ENCODE measurements around the gene ELF5.

Gene ELF5

DNA sequence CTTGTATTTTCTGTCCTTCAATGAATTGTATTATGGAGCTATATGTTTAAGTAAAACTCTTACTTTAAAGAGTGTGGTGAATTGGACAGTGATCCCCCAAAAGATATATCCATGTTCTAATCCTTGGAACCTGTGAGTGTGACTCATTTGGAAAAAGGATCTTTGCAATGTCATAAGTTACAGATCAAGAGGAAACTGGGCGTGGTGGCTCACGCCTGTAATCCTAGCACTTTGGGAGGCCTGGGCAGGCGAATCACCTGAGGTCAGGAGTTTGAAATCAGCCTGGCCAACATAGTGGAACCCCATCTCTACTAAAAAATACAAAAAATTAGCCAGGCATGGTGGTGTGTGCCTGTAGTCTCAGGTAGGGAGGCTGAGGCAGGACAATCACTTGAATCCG lies 36.7 kb downstream of the ELF5 start:
- peak; percentile 33 for DNase-seq (ENCODE audit: low read depth)
- TF ChIP-seq, protein P1, sequence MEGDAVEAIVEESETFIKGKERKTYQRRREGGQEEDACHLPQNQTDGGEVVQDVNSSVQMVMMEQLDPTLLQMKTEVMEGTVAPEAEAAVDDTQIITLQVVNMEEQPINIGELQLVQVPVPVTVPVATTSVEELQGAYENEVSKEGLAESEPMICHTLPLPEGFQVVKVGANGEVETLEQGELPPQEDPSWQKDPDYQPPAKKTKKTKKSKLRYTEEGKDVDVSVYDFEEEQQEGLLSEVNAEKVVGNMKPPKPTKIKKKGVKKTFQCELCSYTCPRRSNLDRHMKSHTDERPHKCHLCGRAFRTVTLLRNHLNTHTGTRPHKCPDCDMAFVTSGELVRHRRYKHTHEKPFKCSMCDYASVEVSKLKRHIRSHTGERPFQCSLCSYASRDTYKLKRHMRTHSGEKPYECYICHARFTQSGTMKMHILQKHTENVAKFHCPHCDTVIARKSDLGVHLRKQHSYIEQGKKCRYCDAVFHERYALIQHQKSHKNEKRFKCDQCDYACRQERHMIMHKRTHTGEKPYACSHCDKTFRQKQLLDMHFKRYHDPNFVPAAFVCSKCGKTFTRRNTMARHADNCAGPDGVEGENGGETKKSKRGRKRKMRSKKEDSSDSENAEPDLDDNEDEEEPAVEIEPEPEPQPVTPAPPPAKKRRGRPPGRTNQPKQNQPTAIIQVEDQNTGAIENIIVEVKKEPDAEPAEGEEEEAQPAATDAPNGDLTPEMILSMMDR (IDR thresholded peaks at IDR 0.05; ENCODE audit: insufficient read depth, low read depth, low read length, missing control alignments), result no peak
- H3K4me3 ChIP-seq (ENCODE audit: low read length), result no peak overlapping the region

DNA sequence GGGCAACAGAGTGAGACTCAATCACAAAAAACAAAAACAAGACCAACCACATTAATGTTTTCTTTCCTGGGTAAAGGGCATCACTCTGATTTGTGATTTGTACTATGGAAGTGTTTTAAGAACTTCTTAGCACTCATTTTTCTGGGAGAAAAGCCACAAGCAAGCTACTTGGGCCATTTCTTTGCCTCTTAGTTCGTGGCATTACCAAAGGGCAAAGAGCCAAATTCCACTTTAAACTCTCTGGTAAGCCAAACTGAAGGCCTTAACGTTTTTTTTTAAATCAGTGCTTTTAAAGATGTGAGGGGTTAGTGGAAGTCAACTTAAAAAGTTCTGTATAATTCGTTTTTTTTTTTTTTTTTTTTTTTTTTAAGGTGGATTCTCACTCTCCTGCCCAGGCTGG lies 37.9 kb downstream of the ELF5 start:
- DNase-seq (ENCODE audit: low read depth), result no peak
- TF ChIP-seq, protein P1 (IDR thresholded peaks at IDR 0.05; ENCODE audit: insufficient read depth, low read depth, low read length, missing control alignments), result no peak
- H3K4me3 ChIP-seq (ENCODE audit: low read length), result no peak overlapping the region

DNA sequence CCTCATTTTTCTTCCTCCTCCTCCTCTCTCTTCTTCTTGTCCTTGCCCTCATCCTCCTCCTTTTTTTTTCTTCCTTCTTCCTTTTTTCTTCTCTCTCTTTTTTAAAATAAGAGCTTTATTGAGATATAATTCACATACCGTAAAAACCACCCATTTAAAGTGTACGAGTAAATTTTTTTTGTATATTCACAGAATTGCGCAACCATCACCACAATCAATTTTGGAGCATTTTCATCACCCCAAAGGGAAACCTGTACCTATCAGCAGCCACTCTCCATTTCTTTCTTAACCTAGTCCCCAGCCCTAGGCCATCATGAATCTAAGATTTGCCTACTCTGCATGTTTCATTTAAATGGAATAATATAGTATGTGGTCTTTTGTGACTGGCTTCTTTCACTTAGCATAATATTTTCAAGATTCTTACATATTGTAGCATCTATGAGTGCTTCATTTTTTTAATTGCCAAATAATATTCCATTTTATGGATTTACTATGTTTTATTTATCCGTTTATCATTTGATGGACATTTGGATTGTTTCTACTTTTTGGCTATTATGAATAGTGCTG lies 39.9 kb downstream of the ELF5 start:
- TF ChIP-seq, protein P1 (IDR thresholded peaks at IDR 0.05; ENCODE audit: insufficient read depth, low read depth, low read length, missing control alignments), result no peak
- DNase-seq (ENCODE audit: low read depth), result no peak
- no peak overlapping the region for H3K4me3 ChIP-seq (ENCODE audit: low read length)

DNA sequence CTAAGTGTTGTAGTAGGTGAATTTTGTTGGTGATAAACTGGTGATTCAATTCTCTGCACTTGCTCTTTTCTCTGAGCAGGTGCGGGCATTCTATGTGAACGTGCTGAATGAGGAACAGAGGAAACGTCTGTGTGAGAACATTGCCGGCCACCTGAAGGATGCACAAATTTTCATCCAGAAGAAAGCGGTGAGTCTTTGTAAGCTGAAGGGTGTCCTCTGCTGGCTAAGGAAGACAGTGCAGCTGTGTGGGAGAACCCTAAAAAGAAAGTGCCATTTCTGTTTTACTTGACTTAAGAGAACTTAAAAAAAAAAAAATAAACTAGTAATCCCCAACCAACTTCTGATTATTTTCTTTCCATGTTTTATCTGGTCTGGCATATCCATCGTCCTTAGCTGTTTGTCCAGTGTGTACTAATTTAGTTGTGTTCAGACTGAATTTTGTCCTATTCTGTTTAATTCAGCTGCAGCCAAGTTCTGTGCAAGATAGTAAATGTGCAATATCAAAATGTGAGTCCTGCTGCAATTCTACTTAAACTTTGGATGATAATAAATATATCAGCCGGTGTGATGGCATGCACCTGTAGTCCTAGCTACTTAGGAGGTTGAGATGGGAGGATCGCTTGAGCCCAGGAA lies 45.3 kb downstream of the ELF5 start:
- TF ChIP-seq, protein P1 (IDR thresholded peaks at IDR 0.05; ENCODE audit: insufficient read depth, low read depth, low read length, missing control alignments), result peak; percentile 87
- peak; percentile 59 for DNase-seq (ENCODE audit: low read depth)

DNA sequence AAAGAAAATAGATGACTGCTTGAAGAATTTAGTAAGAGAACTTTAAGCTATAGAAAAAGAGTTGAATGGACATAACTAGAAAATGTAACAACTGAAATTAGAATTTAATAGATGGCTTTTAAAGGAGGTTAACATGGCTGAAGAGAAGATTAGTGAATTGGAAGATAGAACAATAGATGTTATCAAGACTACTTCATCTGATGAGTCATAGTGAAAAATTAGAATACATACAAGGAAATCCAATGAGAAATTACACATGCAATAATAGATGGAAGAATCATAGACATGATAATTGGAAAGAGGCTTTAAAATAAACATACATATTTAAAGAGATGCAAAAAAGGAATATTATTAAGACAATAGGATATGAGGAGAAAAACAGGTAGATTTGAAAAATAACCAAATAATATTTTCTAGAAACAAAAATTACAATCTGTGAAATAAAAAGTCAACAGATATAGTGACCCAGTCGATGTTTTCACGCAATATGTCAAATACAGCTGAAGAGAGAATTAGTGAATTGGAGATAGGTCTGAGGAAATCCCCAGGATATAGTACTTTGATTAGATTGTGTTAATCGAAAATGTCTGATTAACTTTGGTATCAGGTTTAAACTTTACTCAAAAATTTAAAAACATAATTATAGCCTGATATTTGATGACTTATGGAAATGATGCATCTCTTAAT lies 46.6 kb downstream of the ELF5 start:
- no peak for DNase-seq (ENCODE audit: low read depth)
- H3K4me3 ChIP-seq (ENCODE audit: low read length), result no peak overlapping the region
- TF ChIP-seq, protein P1 (IDR thresholded peaks at IDR 0.05; ENCODE audit: insufficient read depth, low read depth, low read length, missing control alignments), result no peak

More for the DNA sequence above, 45.3 kb downstream of the ELF5 start:
- H3K4me3 ChIP-seq (ENCODE audit: low read length), result no peak overlapping the region

DNA sequence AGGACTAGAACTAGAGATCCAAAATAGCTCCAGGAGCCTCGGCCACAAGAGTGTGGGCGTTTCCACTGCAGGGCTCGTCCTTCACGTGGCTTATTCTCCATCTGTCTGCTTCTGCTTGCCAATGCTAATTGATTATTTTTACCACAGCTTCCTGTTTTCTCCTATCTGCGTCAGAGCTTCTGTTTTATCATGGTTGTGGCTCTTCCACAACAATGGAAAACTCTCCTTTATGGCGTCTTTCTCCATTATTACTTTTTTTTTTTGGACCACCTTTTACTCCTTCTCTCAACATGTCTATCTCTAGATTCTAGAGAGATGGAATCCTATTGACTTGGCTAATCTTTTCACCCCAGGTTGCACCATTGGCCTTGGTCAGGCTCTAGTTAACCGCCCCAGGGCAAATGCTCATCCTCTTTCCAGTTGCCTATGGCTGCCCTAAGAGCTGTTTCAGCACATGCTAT lies 49.0 kb downstream of the ELF5 start:
- H3K4me3 ChIP-seq (ENCODE audit: low read length), result no peak overlapping the region
- DNase-seq (ENCODE audit: low read depth), result no peak
- TF ChIP-seq, protein P1 (IDR thresholded peaks at IDR 0.05; ENCODE audit: insufficient read depth, low read depth, low read length, missing control alignments), result no peak

All from epithelial cell of esophagus (primary cell).